H9 (cell line): ENCODE measurements around the gene TPRG1. TPM values are rescaled to one million over a fixed set of nuclear protein-coding genes. Genes with fewer than 3 reads are reported as not detected.

Experiments
- DNase-seq: peaks from one replicate; pipeline ENCODE4 v3.0.0-alpha.2; 2017
- H2AFZ ChIP-seq: one replicate; pipeline ENCODE4 v1.6.1; 2013; ENCODE audit warnings: mild to moderate bottlenecking, low read length, control low read depth, moderate library complexity
- H2AK5ac ChIP-seq: 2 replicates; pipeline ENCODE4 v1.6.1; 2013; ENCODE audit warnings: low read length, control low read depth, mixed read lengths; ENCODE audit not compliant: insufficient read length
- H2BK120ac ChIP-seq: one replicate; pipeline ENCODE4 v1.6.1; 2013; ENCODE audit warnings: low read depth, mild to moderate bottlenecking, low read length, control low read depth, inconsistent platforms; ENCODE audit not compliant: poor library complexity, severe bottlenecking
- H2BK12ac ChIP-seq: 2 replicates; pipeline ENCODE4 v1.6.1; 2013; ENCODE audit warnings: low read length, control low read depth, mixed read lengths, low read depth; ENCODE audit not compliant: insufficient read length
- H2BK15ac ChIP-seq: 2 replicates; pipeline ENCODE4 v1.6.1; 2013; ENCODE audit warnings: low read depth, low read length, control low read depth
- H2BK20ac ChIP-seq: one replicate; pipeline ENCODE4 v1.6.1; 2013; ENCODE audit warnings: low read depth, mild to moderate bottlenecking, low read length, control low read depth, inconsistent platforms; ENCODE audit not compliant: poor library complexity, severe bottlenecking
- H2BK5ac ChIP-seq: 2 replicates; pipeline ENCODE4 v1.6.1; 2013; ENCODE audit warnings: low read length, control low read depth, mixed read lengths; ENCODE audit not compliant: insufficient read length
- H3K14ac ChIP-seq: 2 replicates; pipeline ENCODE4 v1.6.1; 2013; ENCODE audit warnings: low read length, control low read depth; ENCODE audit not compliant: insufficient read depth
- H3K18ac ChIP-seq: 2 replicates; pipeline ENCODE4 v1.6.1; 2013; ENCODE audit warnings: low read depth, mild to moderate bottlenecking, mixed read lengths, low read length, control low read depth; ENCODE audit not compliant: insufficient read length
- H3K23ac ChIP-seq: 2 replicates; pipeline ENCODE4 v1.6.1; 2013; ENCODE audit warnings: low read length, control low read depth, mixed read lengths, low read depth; ENCODE audit not compliant: insufficient read length
- H3K23me2 ChIP-seq: 2 replicates; pipeline ENCODE4 v1.6.1; 2013; ENCODE audit warnings: low read depth, mild to moderate bottlenecking, mixed read lengths, low read length, control low read depth; ENCODE audit not compliant: insufficient read length, poor library complexity, severe bottlenecking
- H3K27ac ChIP-seq: 2 replicates; pipeline ENCODE4 v1.5.1; 2013; ENCODE audit warnings: low read length, control low read depth, mixed read lengths, low read depth; ENCODE audit not compliant: insufficient read length
- H3K27me3 ChIP-seq: 2 replicates; pipeline ENCODE4 v1.6.1; 2013; ENCODE audit warnings: low read length, control low read depth, inconsistent platforms; ENCODE audit not compliant: insufficient read depth
- H3K4ac ChIP-seq: 2 replicates; pipeline ENCODE4 v1.6.1; 2013; ENCODE audit warnings: low read depth, mild to moderate bottlenecking, control low read depth, inconsistent platforms, low read length, moderate library complexity
- H3K4me1 ChIP-seq: 2 replicates; pipeline ENCODE4 v1.6.1; 2013; ENCODE audit warnings: low read length, control low read depth, inconsistent platforms; ENCODE audit not compliant: insufficient read depth
- H3K4me2 ChIP-seq: 2 replicates; pipeline ENCODE4 v1.6.1; 2013; ENCODE audit warnings: low read length, control low read depth, mixed read lengths; ENCODE audit not compliant: insufficient read length, insufficient read depth
- H3K56ac ChIP-seq: 2 replicates; pipeline ENCODE4 v1.6.1; 2013; ENCODE audit warnings: low read depth, mild to moderate bottlenecking, mixed read lengths, low read length, control low read depth; ENCODE audit not compliant: insufficient read length
- H3K79me1 ChIP-seq: 2 replicates; pipeline ENCODE4 v1.6.1; 2013; ENCODE audit warnings: low read depth, mild to moderate bottlenecking, moderate library complexity, low read length, control low read depth, inconsistent platforms; ENCODE audit not compliant: insufficient read depth, poor library complexity, severe bottlenecking
- H3K79me2 ChIP-seq: 2 replicates; pipeline ENCODE4 v1.6.1; 2013; ENCODE audit warnings: low read length, control low read depth, inconsistent platforms; ENCODE audit not compliant: insufficient read depth
- H3K9ac ChIP-seq: 2 replicates; pipeline ENCODE4 v1.6.1; 2013; ENCODE audit warnings: low read length, control low read depth, mixed read lengths; ENCODE audit not compliant: insufficient read length; ENCODE audit errors: extremely low read depth
- H3K9me3 ChIP-seq: one replicate; pipeline ENCODE4 v1.6.1; 2013; ENCODE audit warnings: low read depth, low read length, inconsistent platforms; ENCODE audit not compliant: control insufficient read depth
- H3T11ph ChIP-seq: one replicate; pipeline ENCODE4 v1.6.1; 2013; ENCODE audit warnings: mild to moderate bottlenecking, low read length, control low read depth, inconsistent platforms
- H4K20me1 ChIP-seq: one replicate; pipeline ENCODE4 v1.6.1; 2013; ENCODE audit not compliant: control insufficient read depth, insufficient read length, insufficient read depth
- H4K5ac ChIP-seq: 2 replicates; pipeline ENCODE4 v1.6.1; 2013; ENCODE audit warnings: low read depth, mild to moderate bottlenecking, mixed read lengths, low read length, control low read depth; ENCODE audit not compliant: insufficient read length
- H4K8ac ChIP-seq: replicated peaks from 2 replicates; pipeline ENCODE4 v1.6.1; 2013; ENCODE audit warnings: low read length, control low read depth, mixed read lengths, low read depth; ENCODE audit not compliant: insufficient read length
- H4K91ac ChIP-seq: 2 replicates; pipeline ENCODE4 v1.6.1; 2013; ENCODE audit warnings: low read depth, mild to moderate bottlenecking, moderate library complexity, mixed read lengths, low read length, control low read depth; ENCODE audit not compliant: insufficient read length
- H3K27ac Mint-ChIP-seq, 3 experiments: 2 replicates in 2 of 3; 3 replicates in 1 of 3; pipeline ENCODE4 v1.8.0; 2020 to 2021; ENCODE audit warnings: mixed read lengths in 3 of 3, mild to moderate bottlenecking in 1 of 3, moderate library complexity in 1 of 3
- H3K27me3 Mint-ChIP-seq: 2 replicates; pipeline ENCODE4 v1.8.0; 2021; ENCODE audit warnings: low read depth, mild to moderate bottlenecking, moderate library complexity, mixed read lengths
- H3K36me3 Mint-ChIP-seq, 3 experiments: 2 replicates in 2 of 3; 3 replicates in 1 of 3; pipeline ENCODE4 v1.8.0; 2020 to 2021; ENCODE audit warnings: low read depth in 3 of 3, mixed read lengths in 3 of 3; ENCODE audit not compliant: insufficient read depth in 1 of 3
- H3K4me1 Mint-ChIP-seq, 2 experiments: 2 replicates each; pipeline ENCODE4 v1.8.0; 2020; ENCODE audit warnings: mixed read lengths in 2 of 2
- H3K4me3 Mint-ChIP-seq, 2 experiments: 2 replicates in 1 of 2; 3 replicates in 1 of 2; pipeline ENCODE4 v1.8.0; 2020 to 2021; ENCODE audit warnings: mild to moderate bottlenecking in 2 of 2, mixed read lengths in 2 of 2, moderate library complexity in 1 of 2
- H3K9me3 Mint-ChIP-seq, 2 experiments: 2 replicates in 1 of 2; 3 replicates in 1 of 2; pipeline ENCODE4 v1.8.0; 2020; ENCODE audit warnings: mild to moderate bottlenecking in 2 of 2, mixed read lengths in 2 of 2, moderate library complexity in 1 of 2
- WGBS: extraction: QIAGEN DNeasy Blood & Tissue Kit; methylation state at CpG from one replicate; pipeline ENCODE4 v1.1.7; 2013; ENCODE audit warnings: missing lambda C conversion rate, low lambda C conversion rate, mixed read lengths; ENCODE audit not compliant: insufficient read length; ENCODE audit errors: extremely low coverage; 5-methylcytosine and 5-hydroxymethylcytosine counted together
- total RNA-seq: library from RNA; stranded (reverse); gene quantifications from 2 replicates; pipeline ENCODE4 v1.2.1, GENCODE V29; 2021
- TF ChIP-seq, protein P1 (sequence below): fragments of 200-600 bp; sonication (generic); conservative IDR thresholded peaks from 3 replicates; pipeline ENCODE4 v1.8.0; 2021; ENCODE audit warnings: antibody characterized with exemption, mild to moderate bottlenecking

The TPRG1 gene
- total RNA-seq, 1 experiment from 2014 or later: 0.66 TPM

GRCh38 chr3:189307963-189308362 lies 136.2 kb downstream of the TPRG1 start:
- Mint-ChIP-seq H3K36me3 (peaks cover 0 to 4% (median 0%) of the 10 kb centered on the region in 3 experiments; a peak in 1 of 7 replicates), H3K4me3 (no peak overlapping the region), H3K27me3 (no peaks in the 10 kb centered on the region), H3K27ac (no peak overlapping the region; a peak in 1 of 7 replicates), H3K4me1 (peaks cover 33 to 38% of the 10 kb centered on the region in 2 experiments), H3K9me3 (no peaks in the 10 kb centered on the region)
- Histone ChIP-seq H3K27me3 (no peaks in the 10 kb centered on the region), H3K4me1 (peaks cover 7% of the 10 kb centered on the region; the same call in 1 of the 2 replicates), H2BK20ac (no peak overlapping the region), H4K5ac (no peak overlapping the region), H3K4ac (no peak overlapping the region), H3K27ac (no peak overlapping the region), H3K9ac (no peak overlapping the region), H2AFZ (no peak overlapping the region), H3K23ac (no peak overlapping the region), H4K20me1 (no peaks in the 10 kb centered on the region), H3K14ac (no peak overlapping the region), H3K79me1 (no peaks in the 10 kb centered on the region), H2AK5ac (no peak overlapping the region), H4K8ac (no peak overlapping the region), H3K9me3 (no peaks in the 10 kb centered on the region), H3K23me2 (no peaks in the 10 kb centered on the region), H3K18ac (no peak overlapping the region), H2BK5ac (no peak overlapping the region), H3K4me2 (no peak overlapping the region), H3K79me2 (no peaks in the 10 kb centered on the region), H2BK120ac (no peak overlapping the region), H4K91ac (no peak overlapping the region), H2BK12ac (no peak overlapping the region), H3T11ph (no peak overlapping the region), H2BK15ac (no peak overlapping the region), H3K56ac (no peak overlapping the region)
- WGBS: no CpG with 5 or more reads among the region's 7 CpGs
- TF ChIP-seq, protein P1, sequence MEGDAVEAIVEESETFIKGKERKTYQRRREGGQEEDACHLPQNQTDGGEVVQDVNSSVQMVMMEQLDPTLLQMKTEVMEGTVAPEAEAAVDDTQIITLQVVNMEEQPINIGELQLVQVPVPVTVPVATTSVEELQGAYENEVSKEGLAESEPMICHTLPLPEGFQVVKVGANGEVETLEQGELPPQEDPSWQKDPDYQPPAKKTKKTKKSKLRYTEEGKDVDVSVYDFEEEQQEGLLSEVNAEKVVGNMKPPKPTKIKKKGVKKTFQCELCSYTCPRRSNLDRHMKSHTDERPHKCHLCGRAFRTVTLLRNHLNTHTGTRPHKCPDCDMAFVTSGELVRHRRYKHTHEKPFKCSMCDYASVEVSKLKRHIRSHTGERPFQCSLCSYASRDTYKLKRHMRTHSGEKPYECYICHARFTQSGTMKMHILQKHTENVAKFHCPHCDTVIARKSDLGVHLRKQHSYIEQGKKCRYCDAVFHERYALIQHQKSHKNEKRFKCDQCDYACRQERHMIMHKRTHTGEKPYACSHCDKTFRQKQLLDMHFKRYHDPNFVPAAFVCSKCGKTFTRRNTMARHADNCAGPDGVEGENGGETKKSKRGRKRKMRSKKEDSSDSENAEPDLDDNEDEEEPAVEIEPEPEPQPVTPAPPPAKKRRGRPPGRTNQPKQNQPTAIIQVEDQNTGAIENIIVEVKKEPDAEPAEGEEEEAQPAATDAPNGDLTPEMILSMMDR: no peak
- no peak for DNase-seq
